ENCODE results near the gene PPP2CA. TPM values are rescaled to one million over a fixed set of nuclear protein-coding genes. Genes with fewer than 3 reads are reported as not detected.

The PPP2CA gene
- total and polyA plus RNA-seq, 2 of the 13 experiments (the other 11 are each of a cell fraction or from before 2014, with no cell fraction given): 82.4 to 171 TPM

- TF ChIP-seq THAP7 (CRISPR knock-in tag; IDR thresholded peaks at IDR 0.05): no peak
- TF ChIP-seq BATF2 (CRISPR knock-in tag; IDR thresholded peaks at IDR 0.05): no peak
- TF ChIP-seq ZBTB42 (CRISPR knock-in tag; IDR thresholded peaks at IDR 0.05): no peak
- no peak for TF ChIP-seq SYNCRIP (IDR thresholded peaks at IDR 0.05; ENCODE audit: insufficient read depth, low read depth, low read length)
- 0 out of 2 replicates have a peak, but pooled peaks have one; percentile 22 for TF ChIP-seq ARID5B (CRISPR knock-in tag; IDR thresholded peaks at IDR 0.05)
- TF ChIP-seq KDM1A (CRISPR knock-in tag; IDR thresholded peaks at IDR 0.05): no peak
- TF ChIP-seq ZSCAN9 (CRISPR knock-in tag; IDR thresholded peaks at IDR 0.05; ENCODE audit: borderline replicate concordance): no peak
- TF ChIP-seq SMAD3 (CRISPR knock-in tag; IDR thresholded peaks at IDR 0.05): no peak
- TF ChIP-seq DMTF1 (CRISPR knock-in tag; IDR thresholded peaks at IDR 0.05): no peak
- TF ChIP-seq NFYC (CRISPR knock-in tag; IDR thresholded peaks at IDR 0.05): no peak
Measured at GRCh38 chr5:134183481-134183880, 42.4 kb downstream of the PPP2CA start (continued).

All from HepG2 (cell line).